Stomach (tissue), 9 donors: Measurements from ENCODE around the gene TRABD2B. TPM values are rescaled to one million over a fixed set of nuclear protein-coding genes. Genes with fewer than 3 reads are reported as not detected.

Source experiments
- DNase-seq, 2 donors: peaks; one replicate each; pipeline versions ENCODE4 v3.0.0 to v3.0.0-alpha.2; 2013 to 2019
- H3K27ac ChIP-seq, 5 donors: fragments of 200-600 bp in 4 of 5; sonication (generic) in 4 of 5; one replicate each; pipeline ENCODE4 v1.5.1; 2013 to 2019; ENCODE audit warnings: mild to moderate bottlenecking in 1 of 5, moderate library complexity in 1 of 5
- H3K27me3 ChIP-seq, 3 donors: fragments of 200-600 bp; sonication (generic); one replicate each; pipeline ENCODE4 v1.5.1; 2017 to 2019; ENCODE audit warnings: mixed run types in 1 of 3
- H3K36me3 ChIP-seq, 4 donors: fragments of 200-600 bp; sonication (generic); 1 replicate in 3 of 4; 2 replicates in 1 of 4; pipeline ENCODE4 v1.5.1; 2016 to 2019
- H3K4me1 ChIP-seq, 4 donors: fragments of 200-600 bp; sonication (generic); one replicate each; pipeline ENCODE4 v1.5.1; 2016 to 2019
- H3K4me3 ChIP-seq, 4 donors: fragments of 200-600 bp; sonication (generic) in 3 of 4; one replicate each; pipeline ENCODE4 v1.5.1; 2016 to 2019; ENCODE audit warnings: mild to moderate bottlenecking in 1 of 4
- H3K9me3 ChIP-seq, 4 donors: fragments of 200-600 bp; sonication (generic); one replicate each; pipeline ENCODE4 v1.5.1; 2016 to 2019
- EP300 ChIP-seq: sonication (generic); formaldehyde crosslinking; IDR thresholded peaks from one replicate; pipeline ENCODE4 v1.6.1; 2017; ENCODE audit warnings: antibody characterized with exemption
- POLR2A ChIP-seq, 4 donors: fragments of 450-650 bp; IDR thresholded peaks; one replicate each; pipeline ENCODE4 v1.6.1; 2016; ENCODE audit warnings: antibody characterized with exemption in 4 of 4, control low read depth in 2 of 4, mild to moderate bottlenecking in 1 of 4, moderate library complexity in 1 of 4
- POLR2AphosphoS5 ChIP-seq, 3 donors: sonication (generic); formaldehyde crosslinking; IDR thresholded peaks; one replicate each; pipeline ENCODE4 v1.6.1; 2016; ENCODE audit warnings: antibody characterized with exemption in 3 of 3
- WGBS, 5 donors: extraction: QIAGEN DNeasy Blood & Tissue Kit in 3 of 5; methylation state at CpG; one replicate each; pipeline versions ENCODE4 v1.1.5 to v1.1.7; 2013 to 2018; 5-methylcytosine and 5-hydroxymethylcytosine counted together
- intact Hi-C: fragments of 100-400 bp; cut with DNase I; formaldehyde crosslinking; loops from one replicate; pipeline ENCODE4 v1.15.1; 2023; ENCODE audit warnings: low total_unique reads
- polyA plus RNA-seq, 3 donors: library from polyadenylated mRNA; stranded (reverse); fragments of 200-250 nt; gene quantifications; one replicate each; pipeline ENCODE4 v1.2.3, GENCODE V29; 2013
- total RNA-seq, 5 donors: library from RNA; depleted of rRNA; stranded (reverse); fragments of >200 nt; gene quantifications; one replicate each; pipeline versions ENCODE4 v1.1.0 to v1.2.3, GENCODE V29; 2014 to 2016
- TF ChIP-seq, protein P1 (sequence below), 7 experiments: fragments of 450-650 bp in 4 of 7; fragments of 200-600 bp in 3 of 7; sonication (generic) in 3 of 7; IDR thresholded peaks; one replicate each; pipeline ENCODE4 v1.5.1; 2016 to 2019; ENCODE audit warnings: antibody characterized with exemption in 7 of 7, control low read depth in 2 of 7, mild to moderate bottlenecking in 1 of 7
- donor health status: healthy with polysubstance abuse.
- donor health status: Bipolar disorder and iron deficiency.
- donor health status: healthy.

TRABD2B gene
- total and polyA plus RNA-seq, 8 donors: 0.31 to 2.0 (median 0.93) TPM; not detected in 1

DNA sequence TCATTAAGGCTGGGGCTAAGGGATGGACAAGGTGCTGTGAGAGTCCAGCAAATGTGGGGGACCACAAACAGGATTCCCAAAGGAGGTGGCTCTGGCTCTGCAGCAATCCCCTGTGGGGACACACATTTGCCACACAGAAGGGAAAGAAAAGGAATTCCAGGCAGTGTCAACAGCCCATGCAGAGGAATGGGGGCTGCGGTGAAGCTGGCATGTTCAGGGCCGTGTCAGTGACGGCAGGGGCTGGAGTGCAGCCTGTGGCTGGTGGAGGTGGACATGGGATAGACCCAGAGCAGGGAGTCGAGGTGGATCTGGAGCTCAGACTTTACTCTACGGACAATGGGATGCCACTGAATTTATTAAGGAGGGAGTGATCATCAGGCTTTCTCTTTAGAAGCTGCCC, 183.2 kb downstream of the TRABD2B start:
- WGBS, 5 donors: 81 to 94% (median 88%) methylated on average over 5 of the region's 5 CpGs
- intact Hi-C loops: no loop called here
- Histone ChIP-seq H3K36me3 (no peaks in the 10 kb centered on the region), H3K27ac (no peak overlapping the region), H3K4me3 (no peak overlapping the region), H3K27me3 (no peaks in the 10 kb centered on the region), H3K4me1 (peaks cover 6 to 21% (median 12%) of the 10 kb centered on the region in 4 donors), H3K9me3 (no peaks in the 10 kb centered on the region)
- DNase-seq: no peak
- TF ChIP-seq, protein P1, sequence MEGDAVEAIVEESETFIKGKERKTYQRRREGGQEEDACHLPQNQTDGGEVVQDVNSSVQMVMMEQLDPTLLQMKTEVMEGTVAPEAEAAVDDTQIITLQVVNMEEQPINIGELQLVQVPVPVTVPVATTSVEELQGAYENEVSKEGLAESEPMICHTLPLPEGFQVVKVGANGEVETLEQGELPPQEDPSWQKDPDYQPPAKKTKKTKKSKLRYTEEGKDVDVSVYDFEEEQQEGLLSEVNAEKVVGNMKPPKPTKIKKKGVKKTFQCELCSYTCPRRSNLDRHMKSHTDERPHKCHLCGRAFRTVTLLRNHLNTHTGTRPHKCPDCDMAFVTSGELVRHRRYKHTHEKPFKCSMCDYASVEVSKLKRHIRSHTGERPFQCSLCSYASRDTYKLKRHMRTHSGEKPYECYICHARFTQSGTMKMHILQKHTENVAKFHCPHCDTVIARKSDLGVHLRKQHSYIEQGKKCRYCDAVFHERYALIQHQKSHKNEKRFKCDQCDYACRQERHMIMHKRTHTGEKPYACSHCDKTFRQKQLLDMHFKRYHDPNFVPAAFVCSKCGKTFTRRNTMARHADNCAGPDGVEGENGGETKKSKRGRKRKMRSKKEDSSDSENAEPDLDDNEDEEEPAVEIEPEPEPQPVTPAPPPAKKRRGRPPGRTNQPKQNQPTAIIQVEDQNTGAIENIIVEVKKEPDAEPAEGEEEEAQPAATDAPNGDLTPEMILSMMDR (IDR thresholded peaks at IDR 0.05): no peak
- TF ChIP-seq POLR2AphosphoS5 (IDR thresholded peaks at IDR 0.05) (no peak), EP300 (no peak), POLR2A (IDR thresholded peaks at IDR 0.05) (no peak)

DNA sequence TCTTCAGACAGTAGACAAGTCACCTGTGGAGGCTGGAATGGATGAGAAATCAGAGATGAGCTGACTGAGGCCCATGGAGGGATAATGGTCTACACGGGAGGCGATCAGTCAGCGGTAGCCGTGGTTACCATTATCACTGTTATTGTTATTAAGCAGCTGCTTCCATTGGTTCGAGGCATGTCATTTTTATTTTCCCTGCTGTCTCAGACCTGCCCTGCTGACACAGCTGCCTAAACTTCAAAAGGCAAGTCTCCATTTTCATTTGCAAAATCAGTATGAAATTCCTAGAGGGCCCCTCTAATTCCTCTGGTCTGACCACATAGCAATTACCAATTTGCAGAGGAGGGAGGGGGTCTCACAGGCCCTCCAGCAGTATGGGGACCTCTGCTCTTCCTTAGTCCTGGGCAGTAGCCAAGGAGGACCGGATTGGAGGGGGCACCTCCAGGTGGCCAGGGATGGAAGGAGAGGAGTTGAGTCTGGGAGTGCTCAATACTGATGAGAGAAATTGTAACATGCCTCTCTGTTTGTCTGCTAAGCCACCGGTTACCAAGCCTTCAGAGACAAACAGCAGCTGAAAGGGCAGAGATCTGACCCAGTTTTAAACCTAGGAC, 184.2 kb downstream of the TRABD2B start:
- Histone ChIP-seq H3K27me3 (no peaks in the 10 kb centered on the region), H3K4me1 (peaks cover 7 to 23% (median 14%) of the 10 kb centered on the region in 4 donors), H3K4me3 (no peak overlapping the region), H3K9me3 (no peaks in the 10 kb centered on the region), H3K27ac (no peak overlapping the region), H3K36me3 (no peaks in the 10 kb centered on the region)
- DNase-seq: peak in 1 of 2 donors; percentile 41
- WGBS, 5 donors: 72 to 78% (median 76%) methylated on average over 7 of the region's 7 CpGs
- intact Hi-C loops: no loop called here
- TF ChIP-seq POLR2AphosphoS5 (IDR thresholded peaks at IDR 0.05) (no peak), EP300 (no peak), POLR2A (IDR thresholded peaks at IDR 0.05) (no peak)
- TF ChIP-seq, protein P1 (IDR thresholded peaks at IDR 0.05): no peak

DNA sequence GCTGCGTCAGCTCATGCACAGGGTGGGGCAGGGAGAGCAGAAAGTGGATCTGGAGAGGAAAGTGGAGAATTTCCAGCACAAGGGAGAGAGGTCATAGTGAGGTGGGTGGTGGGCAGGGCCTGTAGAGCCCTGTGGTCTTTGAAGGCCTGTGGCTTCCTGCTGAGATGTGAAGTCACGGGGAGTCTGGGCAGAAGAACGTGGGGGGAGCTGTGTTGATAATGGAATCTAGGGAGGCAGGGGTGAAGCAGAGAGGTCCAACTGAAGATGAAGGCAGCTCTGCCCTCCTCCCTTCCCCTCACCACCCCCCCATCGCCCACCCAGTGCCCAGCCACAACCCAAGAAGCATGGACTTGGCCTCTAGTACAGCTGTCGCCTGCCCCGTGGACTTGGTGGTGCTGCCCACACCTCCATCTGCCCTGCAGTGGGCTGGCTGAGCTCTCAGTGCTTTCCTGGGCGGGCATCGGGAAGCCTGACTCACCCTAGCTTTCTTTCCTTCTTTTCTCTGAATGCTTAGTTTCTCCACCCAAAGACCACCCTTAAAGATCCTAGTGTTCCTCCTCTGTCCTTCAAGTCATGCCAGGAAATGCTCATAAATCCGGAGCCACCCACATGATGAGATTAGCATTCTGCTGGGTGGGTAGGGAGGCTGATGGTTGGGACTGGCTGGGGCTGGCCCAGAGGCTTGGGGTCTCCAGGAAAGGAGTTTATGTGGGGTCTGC, 186.1 kb downstream of the TRABD2B start:
- 74 to 83% (median 76%) methylated on average over 9 of the region's 9 CpGs for WGBS, 5 donors
- TF ChIP-seq POLR2A (IDR thresholded peaks at IDR 0.05): no peak
- TF ChIP-seq POLR2AphosphoS5 (IDR thresholded peaks at IDR 0.05): no peak
- TF ChIP-seq EP300: no peak
- TF ChIP-seq, protein P1 (IDR thresholded peaks at IDR 0.05): no peak
- peak in 1 of 2 donors; percentile 47 for DNase-seq
- no peak overlapping the region for H3K27ac ChIP-seq
- peaks cover 7 to 23% (median 14%) of the 10 kb centered on the region in 4 donors for H3K4me1 ChIP-seq
- no peaks in the 10 kb centered on the region for H3K27me3 ChIP-seq
- no peak overlapping the region for H3K4me3 ChIP-seq
- intact Hi-C loops: no loop called here
- H3K9me3 ChIP-seq: no peaks in the 10 kb centered on the region
- no peaks in the 10 kb centered on the region for H3K36me3 ChIP-seq

- H3K36me3 ChIP-seq: no peaks in the 10 kb centered on the region
- H3K4me3 ChIP-seq: no peak overlapping the region
- peak overlapping the region; percentile 15 to 66 (median 40) for H3K27ac ChIP-seq
- WGBS, 5 donors: 21 to 46% (median 37%) methylated on average over 8 of the region's 8 CpGs
- DNase-seq: peak in 1 of 2 donors; percentile 70
- TF ChIP-seq EP300: no peak
- no peaks in the 10 kb centered on the region for H3K9me3 ChIP-seq
- no peaks in the 10 kb centered on the region for H3K27me3 ChIP-seq
- H3K4me1 ChIP-seq: peaks cover 7 to 18% (median 14%) of the 10 kb centered on the region in 4 donors
- intact Hi-C loops: no loop called here
Observed at GRCh38 chr1:47809301-47810084, 187.7 kb downstream of the TRABD2B start.
